OCI-LY7 (cell line): ENCODE results near the gene TNS2. TPM values are rescaled to one million over a fixed set of nuclear protein-coding genes. Genes with fewer than 3 reads are reported as not detected.

ENCODE experiments used
- BruUV-seq: library from RNA; stranded (reverse); fragments of 400-500 nt; replicated peaks from 2 replicates; lab custom pipeline; 2021; lab: Mats Ljungman, UMichigan
- CTCF ChIA-PET: fragments of 300-600 bp; sonication (Branson Sonifier 250); formaldehyde crosslinking; loops from one replicate; lab custom pipeline; 2022; ENCODE audit warnings: antibody characterized with exemption; ENCODE audit not compliant: unreplicated experiment; lab: Charles Lee
- POLR2A ChIA-PET: fragments of 300-600 bp; sonication (Branson Sonifier 250); formaldehyde crosslinking; loops from one replicate; lab custom pipeline; 2022; ENCODE audit warnings: antibody characterized with exemption; lab: Charles Lee
- DNase-seq: peaks from one replicate; pipeline ENCODE4 v3.0.0-alpha.2; 2015; ENCODE audit warnings: low spot score
- H2AFZ ChIP-seq: fragments of 200-600 bp; sonication (generic), shearing (Covaris generic); 2 replicates; pipeline ENCODE4 v1.6.1; 2014; ENCODE audit warnings: mild to moderate bottlenecking, antibody characterized with exemption, low read length, moderate library complexity
- H3K27ac ChIP-seq: fragments of 200-600 bp; sonication (generic); 2 replicates; pipeline ENCODE4 v1.5.1; 2014; ENCODE audit warnings: mixed run types, low read depth, mild to moderate bottlenecking, moderate library complexity, low read length, inconsistent platforms; ENCODE audit not compliant: poor library complexity, severe bottlenecking
- H3K36me3 ChIP-seq: fragments of 200-600 bp; sonication (generic); 2 replicates; pipeline ENCODE4 v1.6.1; 2014; ENCODE audit warnings: mild to moderate bottlenecking, antibody characterized with exemption, low read length, moderate library complexity, mixed read lengths; ENCODE audit not compliant: insufficient read depth
- H3K4me1 ChIP-seq: fragments of 200-600 bp; sonication (generic); 2 replicates; pipeline ENCODE4 v1.5.1; 2014; ENCODE audit warnings: mild to moderate bottlenecking, low read length; ENCODE audit not compliant: insufficient read depth, poor library complexity, severe bottlenecking
- H3K4me2 ChIP-seq: fragments of 200-600 bp; sonication (generic); 2 replicates; pipeline ENCODE4 v1.6.1; 2014; ENCODE audit warnings: mild to moderate bottlenecking, low read length
- H3K4me3 ChIP-seq: fragments of 200-600 bp; sonication (generic); 2 replicates; pipeline ENCODE4 v1.5.1; 2014; ENCODE audit warnings: mild to moderate bottlenecking, low read depth, low read length; ENCODE audit not compliant: poor library complexity, severe bottlenecking
- H3K79me2 ChIP-seq: fragments of 200-600 bp; sonication (generic); 2 replicates; pipeline ENCODE4 v1.6.1; 2016; ENCODE audit warnings: low read depth, mild to moderate bottlenecking, low read length, moderate library complexity, mixed read lengths; ENCODE audit not compliant: insufficient read depth
- H3K9me2 ChIP-seq: fragments of 200-600 bp; sonication (generic); 2 replicates; pipeline ENCODE4 v1.6.1; 2016; ENCODE audit warnings: mild to moderate bottlenecking, low read length, mixed read lengths; ENCODE audit not compliant: insufficient read depth
- H3K9me3 ChIP-seq: fragments of 200-600 bp; sonication (generic); 2 replicates; pipeline ENCODE4 v1.6.1; 2014; ENCODE audit warnings: mild to moderate bottlenecking, mixed run types, low read length, mixed read lengths
- H4K20me1 ChIP-seq: fragments of 200-600 bp; sonication (generic); 2 replicates; pipeline ENCODE4 v1.6.1; 2014; ENCODE audit warnings: mild to moderate bottlenecking, antibody characterized with exemption, low read length, moderate library complexity, mixed read lengths; ENCODE audit not compliant: insufficient read depth
- CTCF ChIP-seq: fragments of 200-600 bp; sonication (generic); conservative IDR thresholded peaks from 2 replicates; pipeline ENCODE4 v1.5.1; 2014; ENCODE audit warnings: mild to moderate bottlenecking, antibody characterized with exemption, low read length, moderate library complexity, mixed read lengths
- EZH2phosphoT487 ChIP-seq: fragments of 200-600 bp; sonication (generic); IDR thresholded peaks from 2 replicates; pipeline ENCODE4 v1.6.1; 2018; ENCODE audit warnings: low read depth, borderline replicate concordance, mild to moderate bottlenecking, mixed run types, antibody characterized with exemption, low read length, moderate library complexity, mixed read lengths
- intact Hi-C: fragments of 100-400 bp; cut with micrococcal nuclease; formaldehyde crosslinking; loops from one replicate; pipeline ENCODE4 v1.10.0; 2022; ENCODE audit not compliant: unreplicated experiment
- total RNA-seq, 2 experiments: library from RNA; depleted of rRNA in 1 of 2; stranded (reverse); fragments of >200 nt in 1 of 2; shearing (Covaris generic) in 1 of 2; gene quantifications; 2 replicates each; pipeline ENCODE4 v1.2.3, GENCODE V29; 2014 to 2022

Gene TNS2
- total RNA-seq, 2 experiments from 2014 or later = 0.25 to 1.6 TPM

GRCh38 chr12:53096759-53097158 lies 46.9 kb downstream of the TNS2 start:
- H3K4me3 ChIP-seq = no peak overlapping the region
- TF ChIP-seq CTCF (no peak), EZH2phosphoT487 (no peak)
- H4K20me1 ChIP-seq = no peaks in the 10 kb centered on the region
- H3K9me2 ChIP-seq = no peaks in the 10 kb centered on the region
- intact Hi-C loops = no loop called here
- H3K4me1 ChIP-seq = peaks cover 16% of the 10 kb centered on the region
- no TSS peak for BruUV-seq
- H3K79me2 ChIP-seq = no peaks in the 10 kb centered on the region
- DNase-seq = no peak
- H3K36me3 ChIP-seq = no peaks in the 10 kb centered on the region
- no peak overlapping the region for H3K4me2 ChIP-seq
- CTCF ChIA-PET = no interaction called here
- H2AFZ ChIP-seq = no peak overlapping the region
- H3K9me3 ChIP-seq = no peaks in the 10 kb centered on the region
- no peak overlapping the region for H3K27ac ChIP-seq
- POLR2A ChIA-PET = no interaction called here

GRCh38 chr12:53097207-53097563 lies 47.3 kb downstream of the TNS2 start:
- Histone ChIP-seq H3K27ac (no peak overlapping the region), H3K4me3 (peak overlapping the region; percentile 57), H3K4me1 (peaks cover 19% of the 10 kb centered on the region), H3K9me3 (no peaks in the 10 kb centered on the region), H4K20me1 (no peaks in the 10 kb centered on the region), H3K4me2 (peak overlapping the region; percentile 68), H3K79me2 (no peaks in the 10 kb centered on the region), H3K36me3 (no peaks in the 10 kb centered on the region), H2AFZ (peak overlapping the region; percentile 62; the same call in 1 of the 2 replicates), H3K9me2 (no peaks in the 10 kb centered on the region)
- BruUV-seq = no TSS peak
- intact Hi-C loops = no loop called here
- CTCF ChIA-PET = no interaction called here
- POLR2A ChIA-PET = interaction anchor here (0.6 to 1.3 kb wide), 4 partner anchors 18 to 50 kb away, joined by 3 to 4 read pairs (median 4); partner anchors contain the start of gene SPRYD3
- no peak for DNase-seq
- no peak for TF ChIP-seq EZH2phosphoT487
- no peak for TF ChIP-seq CTCF

DNA sequence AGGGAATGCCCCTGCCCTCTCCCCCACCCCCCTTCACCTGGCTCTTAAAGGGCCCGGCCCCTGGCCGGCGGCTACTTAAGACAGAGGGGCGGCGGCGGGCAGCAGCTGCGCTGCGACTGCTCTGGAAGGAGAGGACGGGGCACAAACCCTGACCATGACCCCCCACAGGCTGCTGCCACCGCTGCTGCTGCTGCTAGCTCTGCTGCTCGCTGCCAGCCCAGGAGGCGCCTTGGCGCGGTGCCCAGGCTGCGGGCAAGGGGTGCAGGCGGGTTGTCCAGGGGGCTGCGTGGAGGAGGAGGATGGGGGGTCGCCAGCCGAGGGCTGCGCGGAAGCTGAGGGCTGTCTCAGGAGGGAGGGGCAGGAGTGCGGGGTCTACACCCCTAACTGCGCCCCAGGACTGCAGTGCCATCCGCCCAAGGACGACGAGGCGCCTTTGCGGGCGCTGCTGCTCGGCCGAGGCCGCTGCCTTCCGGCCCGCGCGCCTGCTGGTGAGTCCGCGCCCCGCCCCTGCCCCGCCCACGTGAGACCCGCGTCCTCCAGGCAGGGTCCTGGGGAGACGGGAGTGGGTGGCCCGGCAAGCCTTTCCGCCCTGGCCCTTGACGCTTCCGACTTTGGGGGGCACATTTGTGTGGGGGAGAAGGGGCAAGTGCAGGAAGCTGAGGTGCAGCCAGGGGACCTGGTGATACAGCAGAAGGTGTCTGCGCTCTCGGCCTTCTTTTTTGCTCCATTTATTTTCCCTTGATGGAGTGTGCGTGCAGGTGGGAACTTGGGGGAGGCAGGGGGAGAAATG lies 47.9 kb downstream of the TNS2 start, which contains the start of gene IGFBP6:
TSS of gene IGFBP6 (plus strand) at position 104 of the 790 bp plus-strand sequence. CDS start at position 155, 51 bp downstream.
- BruUV-seq = no TSS peak
- TF ChIP-seq CTCF (no peak), EZH2phosphoT487 (no peak)
- no peak within 1 kb of the TSS for H3K27ac ChIP-seq
- no peaks in the 10 kb centered on the region for H4K20me1 ChIP-seq
- H3K4me3 ChIP-seq = peak within 1 kb of the TSS; percentile 57
- intact Hi-C loops = no loop called here
- ChIA-PET POLR2A (interaction anchor here (0.6 to 1.4 kb wide), 6 partner anchors 19 to 341 kb away, joined by 3 to 4 read pairs (median 4); partner anchors contain the start of gene SPRYD3), CTCF (interaction anchor here (0.6 to 0.9 kb wide), 2 partner anchors 31 to 45 kb away, joined by 3 to 4 read pairs; no protein-coding TSS in a partner anchor)
- peaks cover 25% of the 10 kb centered on the region for H3K4me1 ChIP-seq
- peak within 1 kb of the TSS; percentile 68 for H3K4me2 ChIP-seq
- H2AFZ ChIP-seq = peak within 1 kb of the TSS; percentile 62; the same call in 1 of the 2 replicates
- DNase-seq = peak; percentile 56
- H3K36me3 ChIP-seq = no peaks in the 10 kb centered on the region
- no peaks in the 10 kb centered on the region for H3K9me2 ChIP-seq
- H3K79me2 ChIP-seq = no peaks in the 10 kb centered on the region
- H3K9me3 ChIP-seq = no peaks in the 10 kb centered on the region
